ENCODE measurements around the gene STAMBP. TPM values are rescaled to one million over a fixed set of nuclear protein-coding genes. Genes with fewer than 3 reads are reported as not detected.

STAMBP gene
- total RNA-seq, 4 donors from 2014 or later, result 22.7 to 1,127 (median 37.3) TPM

GRCh38 chr2:73891276-73891901, 62.6 kb downstream of the STAMBP start:
- Histone ChIP-seq H3K4me1 (peaks cover 0 to 3% (median 0%) of the 10 kb centered on the region in 4 donors), H3K9me3 (no peaks in the 10 kb centered on the region), H3K27ac (peak overlapping the region; percentile 78 to 89 (median 88)), H3K36me3 (no peaks in the 10 kb centered on the region), H3K27me3 (no peaks in the 10 kb centered on the region), H3K4me3 (no peak overlapping the region)
- WGBS, 2 donors (ENCODE audit: low coverage in 1 of 2), result 83 to 90% methylated on average over 2 to 4 of the region's 5 CpGs
- TF ChIP-seq POLR2AphosphoS5 (IDR thresholded peaks at IDR 0.05), result no peak
- intact Hi-C loops (cut with DNase I; ENCODE audit: low total_unique reads), result loop anchor here (10.0 kb wide), 1 partner anchor 57 kb away; no protein-coding TSS in a partner anchor
- DNase-seq, result no peak
- in situ Hi-C loops (cut with MboI; ENCODE audit: low pct_ligation_motif_present in 1 of 4, low pct_unique_long_range_greater_than_20kb in 1 of 4, low sequenced_read_pairs in 3 of 4), result no loop called here

GRCh38 chr2:73892631-73893329, 64.0 kb downstream of the STAMBP start, which contains the start of gene ACTG2:
Gene ACTG2 (plus strand): TSS chr2:73893008. CDS start chr2:73901312, 8,304 bp downstream.
- TF ChIP-seq POLR2AphosphoS5 (IDR thresholded peaks at IDR 0.05), result peak; percentile 78 to 86 (median 79)
- peak; percentile 62 for TF ChIP-seq POLR2A (IDR thresholded peaks at IDR 0.05)
- peak; percentile 54 for TF ChIP-seq EP300 (IDR thresholded peaks at IDR 0.05; ENCODE audit: low read depth)
- no peak for TF ChIP-seq CTCF (IDR thresholded peaks at IDR 0.05)
- Histone ChIP-seq H3K36me3 (no peaks in the 10 kb centered on the region), H3K27ac (peak within 1 kb of the TSS; percentile 78 to 89 (median 88)), H3K4me3 (peak within 1 kb of the TSS; percentile 20 to 42 (median 34)), H3K27me3 (no peaks in the 10 kb centered on the region), H3K4me1 (peaks cover 0 to 3% (median 0%) of the 10 kb centered on the region in 4 donors), H3K9me3 (no peaks in the 10 kb centered on the region)
- intact Hi-C loops (cut with DNase I; ENCODE audit: low total_unique reads) (loop anchor here (10.0 kb wide), 1 partner anchor 58 kb away; no protein-coding TSS in a partner anchor), in situ Hi-C loops (cut with MboI; ENCODE audit: low pct_ligation_motif_present in 1 of 4, low pct_unique_long_range_greater_than_20kb in 1 of 4, low sequenced_read_pairs in 3 of 4) (no loop called here)
- peak; percentile 28 for DNase-seq
- WGBS, 2 donors (ENCODE audit: low coverage in 1 of 2), result 66 to 67% methylated on average over 1 to 15 of the region's 15 CpGs

GRCh38 chr2:73893764-73894474, 65.2 kb downstream of the STAMBP start:
- 61 to 100% methylated on average over 2 to 9 of the region's 9 CpGs for WGBS, 2 donors (ENCODE audit: low coverage in 1 of 2)
- no peaks in the 10 kb centered on the region for H3K27me3 ChIP-seq
- H3K4me3 ChIP-seq, result peak overlapping the region; percentile 20 to 42 (median 34)
- intact Hi-C loops (cut with DNase I; ENCODE audit: low total_unique reads) (loop anchor here (10.0 kb wide), 1 partner anchor 59 kb away; no protein-coding TSS in a partner anchor), in situ Hi-C loops (cut with MboI; ENCODE audit: low pct_ligation_motif_present in 1 of 4, low pct_unique_long_range_greater_than_20kb in 1 of 4, low sequenced_read_pairs in 3 of 4) (no loop called here)
- DNase-seq, result no peak
- no peaks in the 10 kb centered on the region for H3K36me3 ChIP-seq
- TF ChIP-seq CTCF (IDR thresholded peaks at IDR 0.05) (no peak), EP300 (IDR thresholded peaks at IDR 0.05; ENCODE audit: low read depth) (no peak), POLR2AphosphoS5 (IDR thresholded peaks at IDR 0.05) (peak in 1 of 3 donors; percentile 14), POLR2A (IDR thresholded peaks at IDR 0.05) (no peak)
- peaks cover 0 to 7% (median 0%) of the 10 kb centered on the region in 4 donors for H3K4me1 ChIP-seq
- no peaks in the 10 kb centered on the region for H3K9me3 ChIP-seq
- peak overlapping the region; percentile 78 to 89 (median 88) for H3K27ac ChIP-seq

GRCh38 chr2:73894475-73894850, 65.7 kb downstream of the STAMBP start:
- TF ChIP-seq POLR2AphosphoS5 (IDR thresholded peaks at IDR 0.05), result no peak
- DNase-seq, result no peak
- Histone ChIP-seq H3K27me3 (no peaks in the 10 kb centered on the region), H3K36me3 (no peaks in the 10 kb centered on the region), H3K4me3 (peak overlapping the region; percentile 20 to 42 (median 34)), H3K27ac (peak overlapping the region; percentile 78 to 89 (median 88)), H3K4me1 (peaks cover 0 to 7% (median 0%) of the 10 kb centered on the region in 4 donors), H3K9me3 (no peaks in the 10 kb centered on the region)
- in situ Hi-C loops (cut with MboI; ENCODE audit: low pct_ligation_motif_present in 1 of 4, low pct_unique_long_range_greater_than_20kb in 1 of 4, low sequenced_read_pairs in 3 of 4), result no loop called here
- WGBS, 2 donors (ENCODE audit: low coverage in 1 of 2), result 76% methylated on average over 2 of the region's 2 CpGs; no CpG with 5 or more reads in 1 of the 2 donors
- intact Hi-C loops (cut with DNase I; ENCODE audit: low total_unique reads), result loop anchor here (10.0 kb wide), 1 partner anchor 60 kb away; no protein-coding TSS in a partner anchor
